Progenitor cell of endocrine pancreas (in vitro differentiated cells): ENCODE results near the gene DNASE1L3. TPM values are rescaled to one million over a fixed set of nuclear protein-coding genes. Genes with fewer than 3 reads are reported as not detected.
A peak's percentile ranks its signal among the peaks of the same experiment; 100 is the strongest.

Source experiments
- DNase-seq: peaks from one replicate; pipeline ENCODE4 v3.0.0; 2021; ENCODE audit warnings: low spot score; ENCODE audit not compliant: unreplicated experiment
- H3K27ac Mint-ChIP-seq: 2 replicates; pipeline ENCODE4 v1.8.0; 2021; ENCODE audit warnings: mild to moderate bottlenecking, moderate library complexity, mixed read lengths
- H3K27me3 Mint-ChIP-seq: 2 replicates; pipeline ENCODE4 v1.8.0; 2021; ENCODE audit warnings: mixed read lengths
- H3K36me3 Mint-ChIP-seq: 2 replicates; pipeline ENCODE4 v1.8.0; 2022; ENCODE audit warnings: mixed read lengths; ENCODE audit not compliant: insufficient read depth
- H3K4me1 Mint-ChIP-seq: 2 replicates; pipeline ENCODE4 v1.8.0; 2021; ENCODE audit warnings: low read depth, mixed read lengths
- H3K4me3 Mint-ChIP-seq: 2 replicates; pipeline ENCODE4 v1.8.0; 2021; ENCODE audit warnings: low read depth, mild to moderate bottlenecking, moderate library complexity, mixed read lengths
- H3K9me3 Mint-ChIP-seq: 2 replicates; pipeline ENCODE4 v1.8.0; 2021; ENCODE audit warnings: low read depth, mixed read lengths
- total RNA-seq: library from RNA; stranded (reverse); gene quantifications from 2 replicates; pipeline ENCODE4 v1.2.1, GENCODE V29; 2021
- TF ChIP-seq, protein P1 (sequence below): fragments of 200-600 bp; sonication (generic); IDR thresholded peaks from one replicate; pipeline ENCODE4 v1.5.0; 2021; ENCODE audit warnings: antibody characterized with exemption, mild to moderate bottlenecking; ENCODE audit not compliant: unreplicated experiment

The DNASE1L3 gene
- total RNA-seq, 1 donor from 2014 or later, result not detected

- peak overlapping the region; percentile 84 for H3K4me3 Mint-ChIP-seq
- peaks cover 20% of the 10 kb centered on the region for H3K27me3 Mint-ChIP-seq
- H3K4me1 Mint-ChIP-seq, result peaks cover 17% of the 10 kb centered on the region
- no peaks in the 10 kb centered on the region for H3K9me3 Mint-ChIP-seq
- H3K36me3 Mint-ChIP-seq, result no peaks in the 10 kb centered on the region
- peak overlapping the region; percentile 91 for H3K27ac Mint-ChIP-seq
- peak; percentile 32 for DNase-seq
- TF ChIP-seq, protein P1, sequence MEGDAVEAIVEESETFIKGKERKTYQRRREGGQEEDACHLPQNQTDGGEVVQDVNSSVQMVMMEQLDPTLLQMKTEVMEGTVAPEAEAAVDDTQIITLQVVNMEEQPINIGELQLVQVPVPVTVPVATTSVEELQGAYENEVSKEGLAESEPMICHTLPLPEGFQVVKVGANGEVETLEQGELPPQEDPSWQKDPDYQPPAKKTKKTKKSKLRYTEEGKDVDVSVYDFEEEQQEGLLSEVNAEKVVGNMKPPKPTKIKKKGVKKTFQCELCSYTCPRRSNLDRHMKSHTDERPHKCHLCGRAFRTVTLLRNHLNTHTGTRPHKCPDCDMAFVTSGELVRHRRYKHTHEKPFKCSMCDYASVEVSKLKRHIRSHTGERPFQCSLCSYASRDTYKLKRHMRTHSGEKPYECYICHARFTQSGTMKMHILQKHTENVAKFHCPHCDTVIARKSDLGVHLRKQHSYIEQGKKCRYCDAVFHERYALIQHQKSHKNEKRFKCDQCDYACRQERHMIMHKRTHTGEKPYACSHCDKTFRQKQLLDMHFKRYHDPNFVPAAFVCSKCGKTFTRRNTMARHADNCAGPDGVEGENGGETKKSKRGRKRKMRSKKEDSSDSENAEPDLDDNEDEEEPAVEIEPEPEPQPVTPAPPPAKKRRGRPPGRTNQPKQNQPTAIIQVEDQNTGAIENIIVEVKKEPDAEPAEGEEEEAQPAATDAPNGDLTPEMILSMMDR, result no peak
These were observed 27.3 kb upstream of the DNASE1L3 start for GRCh38 chr3:58237941-58238681.

- Mint-ChIP-seq H3K27me3 (peaks cover 26% of the 10 kb centered on the region), H3K4me3 (peak within 1 kb of the TSS; percentile 84), H3K9me3 (no peaks in the 10 kb centered on the region), H3K36me3 (no peaks in the 10 kb centered on the region), H3K27ac (peak within 1 kb of the TSS; percentile 91), H3K4me1 (peaks cover 16% of the 10 kb centered on the region)
- TF ChIP-seq, protein P1, result peak; percentile 10
- DNase-seq, result peak; percentile 69
These were observed 26.6 kb upstream of the DNASE1L3 start, which contains the start of gene ABHD6 for GRCh38 chr3:58237238-58237940. Gene ABHD6, plus strand, starts transcription at chr3:58237792. Its CDS starts 18,795 bp downstream, at chr3:58256587.

- Mint-ChIP-seq H3K9me3 (no peaks in the 10 kb centered on the region), H3K4me1 (peaks cover 15% of the 10 kb centered on the region), H3K4me3 (peak overlapping the region; percentile 81), H3K27me3 (peaks cover 30% of the 10 kb centered on the region), H3K27ac (peak overlapping the region; percentile 49), H3K36me3 (no peaks in the 10 kb centered on the region)
- TF ChIP-seq, protein P1, result no peak
- no peak for DNase-seq
These were observed 25.9 kb upstream of the DNASE1L3 start for GRCh38 chr3:58236527-58237237.

- H3K27ac Mint-ChIP-seq, result peak overlapping the region; percentile 69
- DNase-seq, result no peak
- no peaks in the 10 kb centered on the region for H3K9me3 Mint-ChIP-seq
- peaks cover 37% of the 10 kb centered on the region for H3K27me3 Mint-ChIP-seq
- H3K4me3 Mint-ChIP-seq, result peak overlapping the region; percentile 81
- no peaks in the 10 kb centered on the region for H3K36me3 Mint-ChIP-seq
- peaks cover 15% of the 10 kb centered on the region for H3K4me1 Mint-ChIP-seq
- TF ChIP-seq, protein P1, result no peak
These were observed 25.2 kb upstream of the DNASE1L3 start for GRCh38 chr3:58235970-58236369.

DNA sequence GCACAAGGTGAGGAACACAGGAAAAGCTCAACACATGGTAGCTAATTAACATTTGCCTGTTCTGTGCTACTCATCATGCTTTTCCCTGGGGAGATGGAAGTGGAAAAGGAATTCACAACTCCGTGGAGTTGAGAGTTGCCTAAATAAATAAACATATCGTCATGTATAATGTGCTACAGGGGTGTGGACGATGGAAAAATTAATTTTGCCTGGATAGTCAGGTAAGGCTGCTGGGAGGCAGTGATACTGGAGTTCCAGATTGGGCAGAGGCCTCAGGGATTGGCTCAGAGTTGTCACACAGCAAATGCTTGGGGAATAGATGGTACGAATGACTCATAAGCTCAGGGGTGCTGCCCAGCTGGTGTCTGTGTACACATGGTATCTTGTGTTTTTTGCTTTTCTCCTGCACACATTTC is 23.8 kb upstream of the DNASE1L3 start:
- Mint-ChIP-seq H3K4me1 (peaks cover 15% of the 10 kb centered on the region), H3K27me3 (peaks cover 40% of the 10 kb centered on the region), H3K4me3 (no peak overlapping the region), H3K9me3 (no peaks in the 10 kb centered on the region), H3K36me3 (no peaks in the 10 kb centered on the region), H3K27ac (no peak overlapping the region)
- TF ChIP-seq, protein P1, result no peak
- DNase-seq, result no peak
